SKM-1 treated with dmso at 0.1 percent for 144 hours (cell line): Measurements from ENCODE around the gene ZFYVE26.
"Not testable (repeated sequence)": the region's sequence is repeated elsewhere in the genome, so short reads cannot be mapped to it uniquely, and the experiment has no call there.

ENCODE experiments used
- DNase-seq: peaks from one replicate; lab custom pipeline; 2025; ENCODE audit not compliant: unreplicated experiment; lab: John Stamatoyannopoulos, UW

ZFYVE26 gene

GRCh38 chr14:67816326-67817002, at the start of gene ZFYVE26:
Gene ZFYVE26 (minus strand): TSS chr14:67816590. CDS start chr14:67815963, 627 bp downstream.
- DNase-seq: peak; percentile 82

- no peak for DNase-seq
Measured at GRCh38 chr14:67863223-67863622, 46.8 kb upstream of the ZFYVE26 start.

- no peak for DNase-seq
Measured at GRCh38 chr14:67859169-67859749, 42.9 kb upstream of the ZFYVE26 start.

- DNase-seq: no peak
Measured at GRCh38 chr14:67857778-67858350, 41.5 kb upstream of the ZFYVE26 start.

GRCh38 chr14:67856827-67857226, 40.4 kb upstream of the ZFYVE26 start:
- DNase-seq: no peak

GRCh38 chr14:67853715-67854114, 37.3 kb upstream of the ZFYVE26 start:
- peak; percentile 30 for DNase-seq

- no peak for DNase-seq
Measured at GRCh38 chr14:67852926-67853604, 36.7 kb upstream of the ZFYVE26 start.

- no peak for DNase-seq
Measured at GRCh38 chr14:67851785-67852410, 35.5 kb upstream of the ZFYVE26 start.

- no peak for DNase-seq
Measured at GRCh38 chr14:67850066-67850830, 33.9 kb upstream of the ZFYVE26 start.

- no peak for DNase-seq
Measured at GRCh38 chr14:67846029-67846610, 29.7 kb upstream of the ZFYVE26 start.

GRCh38 chr14:67837011-67837624, 20.7 kb upstream of the ZFYVE26 start:
- no peak for DNase-seq

- no peak for DNase-seq
Measured at GRCh38 chr14:67835596-67835995, 19.2 kb upstream of the ZFYVE26 start.

GRCh38 chr14:67833403-67833802, 17.0 kb upstream of the ZFYVE26 start:
- no peak for DNase-seq

- no peak for DNase-seq
Measured at GRCh38 chr14:67831113-67831512, 14.7 kb upstream of the ZFYVE26 start.

GRCh38 chr14:67821121-67821520, 4.7 kb upstream of the ZFYVE26 start:
- DNase-seq: no peak

GRCh38 chr14:67820428-67820971, 4.1 kb upstream of the ZFYVE26 start:
- no peak for DNase-seq

GRCh38 chr14:67819563-67820421, 3.4 kb upstream of the ZFYVE26 start, which contains the start of gene RAD51B:
Gene RAD51B (plus strand): TSS chr14:67819779.
- peak; percentile 31 for DNase-seq

GRCh38 chr14:67818476-67818875, 2.1 kb upstream of the ZFYVE26 start:
- not testable (repeated sequence) for DNase-seq
